HG03039 (cell line): ENCODE measurements around the gene MAMDC2.

ENCODE experiments used
- ATAC-seq: cut with Tn5 transposase; IDR thresholded peaks from one replicate; pipeline ENCODE4 v1.9.1; 2021; ENCODE audit warnings: mild to moderate bottlenecking, moderate library complexity; ENCODE audit not compliant: unreplicated experiment

MAMDC2 gene

DNA sequence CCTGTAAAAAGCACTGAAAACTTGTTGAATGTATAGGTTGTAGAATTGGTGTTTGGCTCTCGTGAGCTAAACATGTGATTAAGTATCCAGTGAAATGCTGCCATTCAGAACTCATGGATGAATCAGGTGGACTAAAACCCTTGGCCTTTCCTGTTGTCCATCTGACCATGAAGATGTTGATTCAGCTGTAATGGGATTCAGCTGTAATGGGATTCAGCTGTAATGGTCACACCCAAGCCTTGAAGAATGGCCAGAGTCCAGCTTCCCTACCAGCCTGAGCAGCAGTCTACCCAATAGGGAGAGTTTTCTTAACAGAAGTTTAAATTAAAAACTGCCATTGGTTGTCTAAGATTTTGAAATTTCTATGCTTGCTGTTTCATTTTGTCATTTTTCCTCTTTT, 18.1 kb downstream of the MAMDC2 start:
- ATAC-seq = no peak

DNA sequence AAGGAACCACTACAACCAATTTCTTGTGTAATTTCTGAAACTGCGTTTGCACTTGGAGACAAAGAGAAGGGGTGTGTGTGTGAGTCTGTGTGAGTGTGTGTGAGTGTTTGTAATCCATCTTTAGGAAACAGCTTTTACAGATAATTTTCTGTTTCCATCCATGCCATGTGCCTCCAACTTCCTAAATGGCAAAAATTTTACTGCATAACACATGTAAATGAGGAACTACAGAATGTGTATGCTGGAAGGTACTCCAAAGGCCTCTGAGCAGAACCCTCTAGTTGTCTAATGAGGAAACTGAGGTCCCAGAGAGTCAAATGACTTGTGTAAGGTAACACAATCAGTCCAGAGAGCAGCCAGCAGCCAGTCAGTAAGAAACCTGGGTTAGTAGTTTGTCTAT, 20.8 kb downstream of the MAMDC2 start:
- no peak for ATAC-seq

GRCh38 chr9:70065572-70065971, 21.9 kb downstream of the MAMDC2 start:
- ATAC-seq = no peak

DNA sequence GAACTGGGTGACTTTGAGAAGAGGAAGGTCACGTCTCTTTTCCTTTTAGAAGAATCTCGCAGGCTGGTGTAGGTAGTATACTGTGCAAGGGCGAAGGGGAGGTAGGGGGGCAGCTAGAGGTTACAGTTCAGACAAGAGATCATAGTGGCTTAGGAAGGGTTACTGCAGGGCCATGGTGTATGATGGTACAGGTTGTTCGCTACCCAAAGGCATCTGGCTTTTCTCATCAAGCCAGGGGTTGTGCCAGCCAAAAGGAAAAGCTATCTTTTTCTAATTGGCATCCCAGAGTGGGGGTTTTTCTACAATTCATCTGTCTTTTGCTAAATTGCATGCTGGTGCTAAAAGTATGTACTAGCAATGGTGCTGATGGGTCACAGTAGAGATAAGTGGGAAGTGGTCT, 22.8 kb downstream of the MAMDC2 start:
- ATAC-seq = no peak

- ATAC-seq = no peak
Observed at GRCh38 chr9:70066874-70067273, 23.2 kb downstream of the MAMDC2 start.

DNA sequence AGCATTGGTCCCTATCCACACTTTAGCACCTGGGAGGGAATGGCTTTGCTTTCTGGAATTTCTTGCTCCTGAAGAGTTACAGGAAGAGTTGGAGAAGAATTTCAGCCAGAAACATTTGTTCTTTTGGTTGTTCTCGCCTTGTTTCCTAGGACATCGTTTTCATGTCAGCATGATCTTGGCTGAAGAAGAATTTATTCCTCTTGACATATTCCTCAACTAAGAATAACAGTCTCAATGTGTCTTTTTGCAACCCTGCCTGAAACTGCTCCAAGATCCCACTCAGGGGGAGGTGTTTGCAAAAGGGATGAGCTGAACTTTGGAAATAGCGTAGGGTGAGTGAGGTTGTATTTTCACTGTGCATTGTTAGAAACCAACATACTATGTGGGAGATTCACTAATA, 26.1 kb downstream of the MAMDC2 start:
- ATAC-seq = no peak

DNA sequence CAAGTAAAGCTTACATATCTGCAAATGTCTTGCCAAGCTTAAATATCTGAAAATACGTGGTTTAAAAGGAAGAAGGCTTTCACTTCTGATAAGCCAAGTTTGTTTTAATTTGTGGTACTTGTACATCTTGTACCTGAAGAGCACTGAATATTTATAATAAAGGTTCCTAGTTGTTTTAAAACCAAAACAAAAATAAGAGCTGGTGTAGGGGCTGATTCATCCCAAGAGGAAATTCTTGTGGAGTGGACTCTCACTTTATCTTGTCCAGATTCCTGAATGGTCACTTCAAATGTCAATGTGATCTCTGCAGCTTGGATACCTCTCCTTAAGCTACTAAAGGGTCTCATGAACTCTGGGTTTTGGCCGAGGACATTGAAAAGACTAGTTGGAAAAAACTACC, 29.5 kb downstream of the MAMDC2 start:
- ATAC-seq = no peak

GRCh38 chr9:70073756-70074155, 30.1 kb downstream of the MAMDC2 start:
- no peak for ATAC-seq

- no peak for ATAC-seq
Observed at GRCh38 chr9:70076678-70077077, 33.0 kb downstream of the MAMDC2 start.

DNA sequence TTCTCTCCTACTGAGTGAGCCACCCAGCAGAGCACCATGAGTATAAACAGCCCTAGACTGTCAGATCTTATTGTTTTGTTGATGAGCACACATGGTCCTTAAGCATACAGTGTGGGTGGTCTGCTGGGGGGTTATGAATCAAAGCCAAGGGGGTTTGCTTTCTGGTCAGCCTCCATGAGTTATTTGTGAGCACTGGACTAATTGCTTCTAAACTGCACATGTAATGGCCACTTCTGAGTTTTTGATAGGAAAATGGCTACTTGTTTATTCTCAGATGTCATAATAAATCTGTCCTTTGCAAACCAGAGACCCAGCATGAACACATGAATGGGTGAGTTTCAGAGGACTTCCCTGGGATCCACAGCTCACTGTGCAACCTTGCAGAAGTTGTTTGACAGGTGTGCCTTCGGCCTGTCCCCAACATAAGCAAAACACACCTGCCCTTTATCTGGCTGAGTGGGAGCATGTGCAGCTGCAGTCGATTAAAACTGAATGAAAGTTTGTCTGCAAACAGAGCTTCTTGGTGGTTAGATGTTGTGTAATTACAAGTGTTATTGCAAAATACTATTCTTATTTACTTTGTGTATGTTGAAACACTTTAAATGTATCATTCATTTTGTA, 35.9 kb downstream of the MAMDC2 start:
- no peak for ATAC-seq

DNA sequence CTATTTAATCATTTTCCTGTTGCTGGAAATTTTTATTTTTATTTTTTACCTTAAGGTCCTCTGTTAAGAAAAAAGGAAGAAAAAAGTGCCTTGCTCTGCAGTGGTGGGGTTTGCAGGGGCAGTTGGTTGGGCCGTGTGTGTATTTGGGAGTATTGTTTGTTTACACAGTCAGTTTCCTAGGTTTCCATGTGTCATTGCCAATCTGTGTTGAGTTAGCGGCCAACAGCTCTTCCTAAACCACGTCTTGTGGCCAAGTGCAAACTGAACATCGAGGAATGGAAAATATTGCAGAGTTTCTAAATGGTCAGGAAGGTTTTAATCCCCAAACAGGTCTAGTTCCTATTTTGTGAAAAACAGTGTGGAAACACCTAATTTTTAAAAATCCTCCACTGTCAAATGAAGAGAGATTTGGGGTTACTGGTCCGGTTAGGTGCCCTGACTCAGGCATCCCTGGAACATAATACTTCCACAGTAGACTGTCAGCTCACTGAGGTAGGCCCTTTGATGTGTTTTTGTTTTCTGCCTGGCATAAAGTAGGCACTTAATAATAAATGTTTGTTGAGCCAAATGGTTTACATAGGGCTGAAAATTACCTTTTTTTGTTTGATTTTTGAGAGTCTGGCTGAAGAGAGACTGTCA, 37.0 kb downstream of the MAMDC2 start:
- no peak for ATAC-seq

GRCh38 chr9:70081120-70081495, 37.5 kb downstream of the MAMDC2 start:
- ATAC-seq = no peak

- ATAC-seq = no peak
Observed at GRCh38 chr9:70083429-70083828, 39.8 kb downstream of the MAMDC2 start.

DNA sequence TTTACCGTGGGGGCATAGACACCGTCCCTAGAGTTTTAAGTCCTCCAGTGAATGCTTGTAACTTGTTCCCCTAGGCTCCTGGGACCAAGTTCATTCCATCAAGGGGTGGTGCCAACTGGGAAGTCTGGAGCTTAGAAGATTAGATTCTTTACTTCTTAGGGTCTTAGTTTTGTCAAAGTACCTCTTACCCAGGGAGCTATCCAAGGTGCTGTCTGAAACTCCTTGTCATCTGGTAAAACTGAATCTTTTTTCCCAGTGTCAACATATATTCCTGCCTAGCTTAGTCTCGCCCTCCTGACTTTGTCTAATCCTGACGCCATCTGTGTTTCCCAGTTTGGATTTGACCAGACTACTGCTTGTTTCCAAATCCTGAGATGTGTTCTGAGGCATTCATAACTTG, 41.6 kb downstream of the MAMDC2 start:
- no peak for ATAC-seq

DNA sequence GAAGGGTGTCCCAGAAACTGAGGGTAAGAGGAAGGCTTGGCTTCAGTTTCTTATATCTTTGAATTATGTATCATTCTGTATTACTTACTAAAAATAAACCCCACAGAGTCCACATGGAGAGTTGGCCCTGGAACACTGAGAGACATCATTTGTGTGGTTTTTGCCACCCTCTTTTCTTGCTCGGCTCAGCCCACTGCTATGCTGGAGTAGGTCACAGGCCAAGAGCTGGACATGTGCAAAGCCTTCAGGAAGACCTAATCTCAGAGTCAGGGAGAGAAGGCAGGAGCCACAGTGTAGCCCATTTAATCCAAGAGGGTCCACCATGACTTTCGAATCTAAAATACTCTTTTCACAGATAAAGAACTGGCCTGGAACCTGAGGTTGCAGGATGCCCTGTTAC, 47.5 kb downstream of the MAMDC2 start:
- ATAC-seq = no peak

DNA sequence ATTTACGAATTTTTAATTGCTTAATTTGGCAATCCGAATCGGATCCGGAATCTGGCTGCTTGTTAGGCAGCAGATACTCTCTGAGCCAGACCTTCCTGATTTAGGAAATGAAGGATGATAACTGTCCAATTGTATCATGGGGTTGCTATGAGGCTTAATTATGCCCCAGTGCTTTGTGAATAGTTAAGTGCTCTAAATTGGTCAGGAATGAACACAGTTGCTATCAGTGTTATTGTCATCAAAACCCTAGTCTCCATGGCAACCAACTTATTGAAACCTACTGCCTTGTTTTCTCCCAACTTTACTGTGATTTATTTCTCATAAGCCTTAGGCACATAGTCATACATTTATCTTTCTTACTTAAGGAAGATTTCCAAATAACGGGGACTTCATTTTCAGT, 47.9 kb downstream of the MAMDC2 start:
- no peak for ATAC-seq

GRCh38 chr9:70092190-70092589, 48.5 kb downstream of the MAMDC2 start:
- no peak for ATAC-seq

DNA sequence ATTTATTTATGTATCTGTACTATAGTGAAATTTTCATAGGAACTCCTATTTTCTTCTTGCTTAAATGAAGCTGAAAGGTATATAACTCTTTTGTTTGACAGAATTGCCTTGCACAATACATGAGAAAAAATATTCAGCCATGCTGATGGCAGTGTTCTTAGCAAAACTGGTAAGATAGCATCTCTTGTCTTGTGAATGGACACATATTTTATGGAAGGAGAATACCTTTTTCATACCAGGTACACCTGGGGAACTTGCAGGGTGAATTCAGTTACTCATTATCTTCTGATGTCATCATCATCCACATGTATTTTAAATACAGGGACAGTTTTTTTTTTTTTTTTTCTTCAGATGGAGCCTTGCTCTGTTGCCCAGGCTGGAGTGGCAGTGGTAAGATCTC, 49.4 kb downstream of the MAMDC2 start:
- ATAC-seq = no peak

GRCh38 chr9:70093944-70094343, 50.3 kb downstream of the MAMDC2 start:
- ATAC-seq = no peak

DNA sequence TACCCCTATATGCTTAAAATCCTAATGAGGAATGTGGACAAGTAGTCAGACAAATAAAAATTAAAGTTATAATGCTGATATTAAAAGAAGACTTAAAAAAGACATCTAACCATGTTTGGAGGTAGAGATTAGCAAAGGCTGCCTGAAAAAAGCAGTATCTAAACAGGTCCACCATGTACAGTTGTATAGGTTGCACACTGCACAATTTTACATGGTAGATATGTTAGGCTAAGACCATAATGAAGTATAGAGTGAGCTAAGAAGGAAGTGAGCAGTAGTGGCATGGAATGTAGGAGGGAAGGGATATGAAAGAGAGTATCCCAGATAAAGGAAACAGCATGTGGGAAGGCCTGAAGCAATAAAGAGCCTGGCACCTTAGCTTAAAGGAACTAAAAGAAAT, 51.1 kb downstream of the MAMDC2 start:
- no peak for ATAC-seq

- no peak for ATAC-seq
Observed at GRCh38 chr9:70097187-70097586, 53.5 kb downstream of the MAMDC2 start.

DNA sequence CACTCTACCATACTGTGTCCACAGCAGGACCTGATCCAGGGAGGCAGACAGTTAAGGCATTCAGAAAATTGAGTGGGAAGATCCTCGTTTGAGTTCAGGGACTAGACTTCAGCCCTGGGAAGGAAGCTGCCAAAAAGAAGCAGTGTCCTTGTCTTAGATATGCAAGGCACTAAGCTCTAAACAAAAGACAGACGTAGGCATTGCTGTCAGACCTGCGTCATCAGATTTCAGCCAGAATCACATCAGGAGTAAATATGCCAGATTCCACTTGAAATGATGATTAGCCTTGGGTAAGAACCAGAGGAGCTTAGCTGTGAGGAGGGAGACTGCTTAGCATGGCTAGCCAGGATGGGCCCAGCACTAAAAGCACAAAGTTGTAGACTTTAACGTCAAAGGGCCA, 56.7 kb downstream of the MAMDC2 start:
- ATAC-seq = no peak

DNA sequence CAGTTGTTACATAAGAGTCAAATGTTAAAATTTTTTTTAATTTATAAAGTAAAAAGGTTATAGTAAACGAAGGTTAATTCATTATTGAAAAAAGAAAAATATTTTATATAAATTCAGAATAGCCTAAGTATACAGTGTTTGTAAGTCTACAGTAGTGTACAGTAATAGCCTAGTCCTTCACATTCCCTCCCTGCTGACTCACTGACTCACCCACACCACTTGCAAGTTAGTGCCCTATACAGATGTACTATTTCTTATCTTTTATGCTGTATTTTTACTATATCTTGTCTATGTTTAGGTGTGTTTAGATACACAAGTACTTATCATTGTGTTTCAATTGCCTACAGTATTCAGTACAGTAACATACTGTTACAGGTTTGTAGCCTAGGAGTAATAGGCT, 57.6 kb downstream of the MAMDC2 start:
- no peak for ATAC-seq
